Measurements from ENCODE around the gene CDKN1B.

CDKN1B gene

GRCh38 chr12:12745576-12746211 lies 28.5 kb downstream of the CDKN1B start:
- in situ Hi-C loops (cut with MboI; ENCODE audit: low sequenced_read_pairs), result no loop called here

GRCh38 chr12:12747278-12747677 lies 30.1 kb downstream of the CDKN1B start:
- in situ Hi-C loops (cut with MboI; ENCODE audit: low sequenced_read_pairs), result no loop called here

- in situ Hi-C loops (cut with MboI; ENCODE audit: low sequenced_read_pairs), result no loop called here
Observed at GRCh38 chr12:12748044-12748443, 30.9 kb downstream of the CDKN1B start.

- in situ Hi-C loops (cut with MboI; ENCODE audit: low sequenced_read_pairs), result no loop called here
Observed at GRCh38 chr12:12749433-12749832, 32.3 kb downstream of the CDKN1B start.

DNA sequence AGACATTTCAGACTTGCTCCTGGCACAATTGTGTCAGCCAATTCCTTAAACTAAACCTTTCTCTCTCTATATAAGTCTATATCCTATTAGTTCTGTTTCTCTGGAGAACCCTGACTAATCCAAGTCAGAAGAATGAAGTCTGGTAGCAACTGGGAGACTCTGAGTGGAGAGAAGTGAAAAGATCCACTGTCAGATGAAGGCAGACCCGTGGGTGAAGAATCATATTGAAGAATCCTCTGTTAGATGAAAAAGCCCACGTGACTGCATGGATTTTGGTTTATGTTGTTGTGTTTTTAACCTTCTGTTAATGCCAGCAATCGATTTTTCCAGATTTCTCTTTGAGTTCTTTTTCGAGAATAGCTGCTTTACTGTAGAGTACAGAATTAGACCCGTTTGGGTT lies 38.8 kb downstream of the CDKN1B start:
- in situ Hi-C loops (cut with MboI; ENCODE audit: low sequenced_read_pairs), result no loop called here

DNA sequence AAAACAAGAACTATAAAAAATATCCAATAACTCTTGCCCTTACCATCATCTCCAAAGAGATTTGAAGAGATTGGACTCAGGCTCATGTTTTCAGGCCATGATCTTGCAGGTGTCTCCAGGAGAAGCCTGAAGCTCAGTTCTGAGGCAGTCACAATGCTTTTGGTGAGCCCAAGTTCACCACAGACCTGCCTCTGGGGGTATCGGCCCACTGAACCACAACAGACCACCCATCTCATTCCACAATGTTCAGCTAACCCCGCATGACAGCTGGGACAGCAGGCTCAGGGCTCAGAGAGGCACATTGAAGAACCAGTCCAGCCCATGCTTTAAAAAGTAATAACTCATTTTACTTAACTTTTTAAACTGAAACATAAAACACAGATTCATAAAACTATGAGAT lies 40.0 kb downstream of the CDKN1B start:
- in situ Hi-C loops (cut with MboI; ENCODE audit: low sequenced_read_pairs), result no loop called here

DNA sequence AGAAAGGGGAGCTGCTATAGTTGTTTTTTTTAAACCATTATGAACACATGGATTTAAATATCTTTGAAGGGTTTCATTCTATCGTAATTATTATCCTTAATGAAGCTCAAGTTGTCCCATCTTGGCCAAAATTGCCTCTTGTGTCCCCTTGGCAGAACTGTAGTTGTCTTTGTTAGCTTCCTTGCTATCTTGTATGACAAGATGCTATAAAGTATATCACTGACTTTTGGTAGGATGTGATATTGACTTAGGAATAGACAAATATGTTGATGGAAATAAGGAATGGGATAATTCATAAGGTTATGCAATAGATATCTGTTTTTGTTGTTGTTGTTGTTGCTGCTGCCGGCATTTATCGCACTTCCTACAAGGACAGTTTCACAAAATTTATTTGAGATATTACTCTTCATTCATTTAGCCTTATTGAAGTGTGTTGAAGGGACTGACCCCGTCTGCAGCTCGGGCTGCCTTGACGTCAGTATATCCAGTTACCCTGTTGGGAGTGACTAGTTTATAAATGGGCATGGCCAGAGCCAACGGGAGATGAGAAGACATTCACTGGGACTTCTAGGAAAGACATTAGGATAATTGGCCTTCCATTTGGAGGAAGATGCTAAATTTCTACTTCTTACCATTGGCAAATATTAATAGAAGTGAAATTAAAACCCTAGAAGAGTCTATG lies 42.2 kb downstream of the CDKN1B start:
- in situ Hi-C loops (cut with MboI; ENCODE audit: low sequenced_read_pairs), result no loop called here

GRCh38 chr12:12764824-12765223 lies 47.7 kb downstream of the CDKN1B start:
- in situ Hi-C loops (cut with MboI; ENCODE audit: low sequenced_read_pairs), result no loop called here

DNA sequence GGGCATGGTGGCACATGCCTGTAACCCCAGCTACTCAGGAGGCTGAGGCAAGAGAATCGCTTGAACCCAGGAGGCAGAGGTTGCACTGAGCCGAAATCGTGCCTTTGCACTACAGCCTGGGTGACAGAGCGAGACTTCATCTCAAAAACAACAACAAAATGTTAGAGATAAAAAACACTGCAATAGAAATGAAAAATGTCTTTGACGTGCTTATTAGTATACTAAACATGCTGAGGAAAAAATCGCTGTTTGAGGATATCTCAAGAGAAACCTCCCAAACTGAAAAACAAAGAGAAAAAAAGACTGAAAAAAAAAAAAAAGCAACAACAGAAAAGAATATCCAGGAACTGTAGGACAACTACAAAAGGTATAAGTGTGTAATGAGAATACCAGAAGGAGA lies 53.1 kb downstream of the CDKN1B start:
- in situ Hi-C loops (cut with MboI; ENCODE audit: low sequenced_read_pairs), result no loop called here

All from HL-60/S4 treated with phorbol 12-myristate 13-acetate at 8.2 ng/mL for 4 days and 3 days (cell line).